DOHH2 (cell line): ENCODE results near the gene DYNC1I1.

Source experiments
- H3F3A ChIP-seq: fragments of 200-600 bp; sonication (generic), shearing (Covaris generic); 2 replicates; pipeline ENCODE4 v1.6.0; 2016; ENCODE audit warnings: antibody characterized with exemption, mild to moderate bottlenecking; ENCODE audit not compliant: control insufficient read depth, insufficient read depth
- H3K27ac ChIP-seq: fragments of 200-600 bp; sonication (generic); 2 replicates; pipeline ENCODE4 v1.5.1; 2014; ENCODE audit warnings: low read depth, mild to moderate bottlenecking, low read length, moderate library complexity
- H3K27me3 ChIP-seq: fragments of 200-600 bp; sonication (generic); 2 replicates; pipeline ENCODE4 v1.6.1; 2014; ENCODE audit warnings: mild to moderate bottlenecking, low read length, mixed read lengths; ENCODE audit not compliant: control insufficient read depth
- H3K36me3 ChIP-seq: fragments of 200-600 bp; sonication (generic); 2 replicates; pipeline ENCODE4 v1.6.1; 2014; ENCODE audit warnings: mild to moderate bottlenecking, low read length, moderate library complexity, mixed read lengths; ENCODE audit not compliant: control insufficient read depth
- H3K4me1 ChIP-seq: fragments of 200-600 bp; sonication (generic); 2 replicates; pipeline ENCODE4 v1.6.1; 2014; ENCODE audit warnings: mild to moderate bottlenecking, low read length, mixed read lengths; ENCODE audit not compliant: control insufficient read depth
- H3K4me2 ChIP-seq: fragments of 200-600 bp; sonication (generic); 2 replicates; pipeline ENCODE4 v1.6.0; 2014; ENCODE audit warnings: mild to moderate bottlenecking, low read length, moderate library complexity
- H3K4me3 ChIP-seq: fragments of 200-600 bp; sonication (generic); 2 replicates; pipeline ENCODE4 v1.5.1; 2014; ENCODE audit warnings: mild to moderate bottlenecking, low read length, mixed read lengths
- H3K79me2 ChIP-seq: fragments of 200-600 bp; sonication (generic); 2 replicates; pipeline ENCODE4 v1.6.1; 2014; ENCODE audit warnings: mild to moderate bottlenecking, low read length, mixed read lengths; ENCODE audit not compliant: control insufficient read depth
- H3K9me2 ChIP-seq: fragments of 200-600 bp; sonication (generic); replicated peaks from 2 replicates; pipeline ENCODE4 v1.6.1; 2014; ENCODE audit warnings: mild to moderate bottlenecking, low read length, mixed read lengths; ENCODE audit not compliant: control insufficient read depth
- H3K9me3 ChIP-seq: fragments of 200-600 bp; sonication (generic); 2 replicates; pipeline ENCODE4 v1.6.1; 2014; ENCODE audit warnings: antibody characterized with exemption, low read length, mixed read lengths; ENCODE audit not compliant: control insufficient read depth, insufficient read depth
- H4K20me1 ChIP-seq: fragments of 200-600 bp; sonication (generic); 2 replicates; pipeline ENCODE4 v1.6.0; 2014; ENCODE audit warnings: low read depth, mild to moderate bottlenecking, antibody characterized with exemption, low read length, moderate library complexity; ENCODE audit not compliant: control insufficient read depth, insufficient read depth
- EZH2phosphoT487 ChIP-seq: fragments of 200-600 bp; sonication (generic); IDR thresholded peaks from 2 replicates; pipeline ENCODE4 v1.6.1; 2017; ENCODE audit warnings: borderline replicate concordance, mild to moderate bottlenecking, antibody characterized with exemption, low read length, moderate library complexity, mixed read lengths
- TF ChIP-seq, protein P1 (sequence below): fragments of 200-600 bp; sonication (generic); IDR thresholded peaks from one replicate; pipeline ENCODE4 v1.5.1; 2014; ENCODE audit warnings: antibody characterized with exemption, mild to moderate bottlenecking, low read depth, low read length; ENCODE audit not compliant: poor library complexity, severe bottlenecking

DYNC1I1 gene

DNA sequence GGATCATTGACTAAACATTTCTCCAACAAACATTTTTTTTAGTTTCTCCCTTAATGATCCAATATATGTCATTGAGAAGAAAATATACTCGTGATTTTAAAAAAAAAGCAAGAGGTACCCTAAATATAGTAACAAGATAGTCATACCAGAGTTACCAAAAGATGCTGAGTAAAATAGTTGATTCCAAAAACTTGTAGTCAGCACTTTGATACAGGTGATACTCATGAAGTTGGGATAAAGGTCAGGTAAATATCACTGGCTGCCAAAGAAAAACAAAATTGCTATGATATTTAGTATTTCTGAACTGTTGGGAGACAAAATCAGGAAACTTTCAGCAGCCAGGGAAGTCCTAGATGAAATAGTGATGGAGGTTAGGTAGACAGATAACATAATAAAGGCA is 225.3 kb downstream of the DYNC1I1 start:
- 0 out of 2 replicates have a peak, but pooled peaks cover 2% of the 10 kb centered on the region for H3K27me3 ChIP-seq
- no peak overlapping the region for H3K27ac ChIP-seq
- no peaks in the 10 kb centered on the region for H3K9me2 ChIP-seq
- H3K4me3 ChIP-seq: no peak overlapping the region
- no peaks in the 10 kb centered on the region for H3K79me2 ChIP-seq
- no peaks in the 10 kb centered on the region for H3K4me1 ChIP-seq
- TF ChIP-seq EZH2phosphoT487: no peak
- TF ChIP-seq, protein P1, sequence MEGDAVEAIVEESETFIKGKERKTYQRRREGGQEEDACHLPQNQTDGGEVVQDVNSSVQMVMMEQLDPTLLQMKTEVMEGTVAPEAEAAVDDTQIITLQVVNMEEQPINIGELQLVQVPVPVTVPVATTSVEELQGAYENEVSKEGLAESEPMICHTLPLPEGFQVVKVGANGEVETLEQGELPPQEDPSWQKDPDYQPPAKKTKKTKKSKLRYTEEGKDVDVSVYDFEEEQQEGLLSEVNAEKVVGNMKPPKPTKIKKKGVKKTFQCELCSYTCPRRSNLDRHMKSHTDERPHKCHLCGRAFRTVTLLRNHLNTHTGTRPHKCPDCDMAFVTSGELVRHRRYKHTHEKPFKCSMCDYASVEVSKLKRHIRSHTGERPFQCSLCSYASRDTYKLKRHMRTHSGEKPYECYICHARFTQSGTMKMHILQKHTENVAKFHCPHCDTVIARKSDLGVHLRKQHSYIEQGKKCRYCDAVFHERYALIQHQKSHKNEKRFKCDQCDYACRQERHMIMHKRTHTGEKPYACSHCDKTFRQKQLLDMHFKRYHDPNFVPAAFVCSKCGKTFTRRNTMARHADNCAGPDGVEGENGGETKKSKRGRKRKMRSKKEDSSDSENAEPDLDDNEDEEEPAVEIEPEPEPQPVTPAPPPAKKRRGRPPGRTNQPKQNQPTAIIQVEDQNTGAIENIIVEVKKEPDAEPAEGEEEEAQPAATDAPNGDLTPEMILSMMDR: no peak
- H3K36me3 ChIP-seq: no peaks in the 10 kb centered on the region
- H4K20me1 ChIP-seq: no peaks in the 10 kb centered on the region
- no peaks in the 10 kb centered on the region for H3K9me3 ChIP-seq
- H3F3A ChIP-seq: no peaks in the 10 kb centered on the region
- H3K4me2 ChIP-seq: no peak overlapping the region

DNA sequence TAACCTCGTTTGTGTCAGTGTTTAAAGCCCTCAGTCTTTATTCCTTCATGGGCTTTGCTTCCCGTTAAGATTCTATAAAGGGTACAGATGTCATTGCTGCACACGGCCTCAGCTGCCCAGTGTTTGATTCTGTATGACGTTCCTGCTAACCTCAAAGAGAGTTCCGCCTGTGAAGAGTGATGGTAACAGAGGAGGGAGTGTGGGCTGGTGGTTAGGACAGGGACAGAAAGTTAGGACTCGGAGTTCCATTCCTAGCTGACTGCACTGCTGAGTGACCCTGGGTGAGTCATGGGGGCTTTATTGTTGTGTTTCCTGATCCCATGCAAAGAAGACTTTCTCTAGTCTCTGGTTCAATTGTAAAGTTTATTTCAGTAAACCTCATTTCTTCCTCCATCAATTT is 227.1 kb downstream of the DYNC1I1 start:
- Histone ChIP-seq H3F3A (no peaks in the 10 kb centered on the region), H4K20me1 (no peaks in the 10 kb centered on the region), H3K9me2 (no peaks in the 10 kb centered on the region), H3K27me3 (0 out of 2 replicates have a peak, but pooled peaks cover 2% of the 10 kb centered on the region), H3K79me2 (no peaks in the 10 kb centered on the region), H3K27ac (no peak overlapping the region), H3K36me3 (no peaks in the 10 kb centered on the region), H3K4me2 (no peak overlapping the region), H3K4me1 (no peaks in the 10 kb centered on the region), H3K4me3 (no peak overlapping the region), H3K9me3 (no peaks in the 10 kb centered on the region)
- no peak for TF ChIP-seq EZH2phosphoT487
- TF ChIP-seq, protein P1: no peak

DNA sequence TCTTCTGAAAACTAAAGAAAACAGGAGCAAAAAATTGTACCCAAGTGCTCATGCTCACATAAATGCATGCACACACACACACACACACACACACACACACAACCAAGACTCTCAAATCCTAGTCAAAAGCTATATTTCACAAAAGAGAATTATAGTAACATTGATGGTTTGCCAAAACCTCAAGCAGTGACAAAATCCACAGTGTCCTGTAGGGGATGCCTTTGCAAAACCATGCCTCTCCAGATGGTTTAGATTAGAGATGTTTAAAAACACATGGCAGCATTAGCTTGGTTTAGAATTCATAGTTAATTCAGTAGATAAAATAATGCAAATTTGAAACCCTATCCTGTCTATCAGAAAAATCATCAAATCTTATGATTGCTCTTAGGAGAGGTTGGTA is 232.2 kb downstream of the DYNC1I1 start:
- Histone ChIP-seq H3K4me3 (no peak overlapping the region), H3K27ac (no peak overlapping the region), H3K4me2 (no peak overlapping the region), H3K36me3 (no peaks in the 10 kb centered on the region), H3K27me3 (no peaks in the 10 kb centered on the region), H3K9me2 (no peaks in the 10 kb centered on the region), H3K4me1 (no peaks in the 10 kb centered on the region), H4K20me1 (no peaks in the 10 kb centered on the region), H3K79me2 (no peaks in the 10 kb centered on the region), H3K9me3 (no peaks in the 10 kb centered on the region), H3F3A (no peaks in the 10 kb centered on the region)
- TF ChIP-seq, protein P1: no peak
- no peak for TF ChIP-seq EZH2phosphoT487

DNA sequence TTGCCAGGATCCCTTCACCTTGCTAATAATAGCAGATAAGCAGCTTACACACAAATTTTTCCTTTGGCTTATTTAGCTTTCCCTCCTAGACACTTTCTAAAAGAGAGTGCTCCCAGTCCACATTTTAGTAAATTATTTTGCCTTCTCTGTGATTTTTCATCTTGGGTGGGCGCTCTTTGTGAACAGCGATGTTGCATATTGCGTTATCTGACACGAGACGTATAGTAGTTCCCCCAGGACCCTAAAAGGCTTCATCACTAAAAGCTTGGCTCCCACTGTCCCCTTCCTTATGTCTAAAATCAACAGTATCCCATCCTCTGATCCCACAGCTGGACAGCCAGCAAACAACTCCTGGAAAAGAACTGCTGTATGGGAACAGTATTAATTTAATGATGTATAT is 232.9 kb downstream of the DYNC1I1 start:
- Histone ChIP-seq H3K4me2 (no peak overlapping the region), H4K20me1 (no peaks in the 10 kb centered on the region), H3K9me3 (no peaks in the 10 kb centered on the region), H3K27ac (no peak overlapping the region), H3F3A (no peaks in the 10 kb centered on the region), H3K27me3 (no peaks in the 10 kb centered on the region), H3K36me3 (no peaks in the 10 kb centered on the region), H3K4me1 (no peaks in the 10 kb centered on the region), H3K9me2 (no peaks in the 10 kb centered on the region), H3K4me3 (no peak overlapping the region), H3K79me2 (no peaks in the 10 kb centered on the region)
- no peak for TF ChIP-seq EZH2phosphoT487
- TF ChIP-seq, protein P1: no peak
